Measurements from ENCODE around the gene ERC2.
A peak's percentile ranks its signal among the peaks of the same experiment; 100 is the strongest.

ERC2 gene

DNA sequence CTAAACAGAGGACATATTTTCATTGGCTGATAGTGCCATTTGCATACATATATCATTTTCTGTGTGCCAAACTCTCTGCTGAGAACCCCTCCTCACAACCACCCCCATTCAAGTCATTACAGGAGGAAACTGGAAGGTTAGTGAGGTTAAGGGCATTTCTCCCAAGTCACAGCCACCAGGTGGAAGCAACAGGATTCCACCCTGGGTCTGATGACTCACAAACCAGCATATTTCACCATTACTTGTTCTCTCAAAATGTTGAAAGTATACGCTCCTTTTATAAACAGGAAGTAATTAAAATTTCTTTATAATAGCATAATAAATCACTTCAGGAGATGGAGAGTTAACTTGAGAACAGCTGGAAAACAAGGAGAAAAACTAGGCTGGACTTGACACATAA is 582.5 kb downstream of the ERC2 start:
- DNase-seq (ENCODE audit: low read depth), result peak; percentile 38
- TF ChIP-seq CTCF (conservative IDR thresholded peaks at IDR 0.05; ENCODE audit: control insufficient read depth, insufficient read depth, low read depth, low read length), result peak; percentile 11
- H3K4me3 ChIP-seq (ENCODE audit: control insufficient read depth, low read depth, low read length), result no peak overlapping the region

DNA sequence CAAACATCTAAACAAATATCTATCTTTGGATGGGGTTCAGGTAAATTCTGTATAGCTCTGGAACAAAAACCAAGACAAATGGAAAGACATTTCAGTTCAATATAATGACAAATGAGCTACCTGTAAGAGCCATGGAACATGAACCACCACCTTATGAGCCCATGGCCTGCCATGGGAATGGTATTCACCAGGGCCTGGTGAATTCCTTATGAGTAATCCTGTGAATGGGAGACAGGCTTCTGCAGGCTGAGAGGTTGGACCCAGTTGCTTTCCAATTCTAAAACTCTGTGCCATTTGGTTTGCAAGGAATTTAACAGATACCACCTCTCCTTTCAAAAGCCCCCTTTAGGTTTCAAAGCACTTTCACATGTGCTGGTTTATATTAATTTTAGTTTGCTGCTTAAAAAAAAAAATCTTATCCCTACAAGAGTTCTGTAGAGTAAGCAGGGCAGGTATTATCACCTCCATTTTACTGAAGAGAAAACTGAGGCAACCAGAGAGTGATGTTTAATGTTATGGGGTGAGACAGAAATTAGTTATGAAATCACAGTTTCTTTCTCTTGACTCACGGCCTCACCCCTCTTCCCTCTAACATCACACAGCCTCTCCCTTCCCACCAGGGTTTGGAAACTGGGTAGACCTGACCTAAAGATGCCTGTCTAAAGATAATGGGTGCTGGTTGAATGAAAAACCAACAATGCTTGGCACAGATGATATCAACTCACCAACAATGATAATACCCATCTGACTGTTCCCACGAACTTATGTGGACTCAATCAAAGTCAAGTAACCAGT is 583.6 kb downstream of the ERC2 start:
- no peak for TF ChIP-seq CTCF (conservative IDR thresholded peaks at IDR 0.05; ENCODE audit: control insufficient read depth, insufficient read depth, low read depth, low read length)
- no peak for DNase-seq (ENCODE audit: low read depth)
- no peak overlapping the region for H3K4me3 ChIP-seq (ENCODE audit: control insufficient read depth, low read depth, low read length)

GRCh38 chr3:55884066-55884465 is 584.2 kb downstream of the ERC2 start:
- no peak overlapping the region for H3K4me3 ChIP-seq (ENCODE audit: control insufficient read depth, low read depth, low read length)
- TF ChIP-seq CTCF (conservative IDR thresholded peaks at IDR 0.05; ENCODE audit: control insufficient read depth, insufficient read depth, low read depth, low read length), result no peak
- no peak for DNase-seq (ENCODE audit: low read depth)

DNA sequence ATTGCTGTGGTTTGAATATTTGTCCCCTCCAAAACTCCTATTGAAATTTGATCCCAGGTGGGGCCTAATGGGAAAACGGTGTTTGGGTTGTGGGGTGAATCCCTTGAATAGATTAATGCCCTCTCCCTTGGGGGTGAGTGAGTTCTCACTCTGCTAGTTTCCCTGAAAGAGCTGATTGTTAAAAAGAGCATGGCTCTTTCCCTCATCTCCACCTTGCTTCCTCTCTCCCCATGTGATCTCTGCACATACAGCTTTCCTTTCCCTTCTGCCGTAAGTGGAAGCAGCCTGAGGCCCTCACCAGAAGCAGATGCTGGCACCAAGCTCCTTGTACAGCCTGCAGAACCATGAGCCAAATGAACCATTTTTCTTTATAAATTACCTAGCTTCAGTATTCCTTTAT is 586.3 kb downstream of the ERC2 start:
- no peak for TF ChIP-seq CTCF (conservative IDR thresholded peaks at IDR 0.05; ENCODE audit: control insufficient read depth, insufficient read depth, low read depth, low read length)
- H3K4me3 ChIP-seq (ENCODE audit: control insufficient read depth, low read depth, low read length), result no peak overlapping the region
- no peak for DNase-seq (ENCODE audit: low read depth)

DNA sequence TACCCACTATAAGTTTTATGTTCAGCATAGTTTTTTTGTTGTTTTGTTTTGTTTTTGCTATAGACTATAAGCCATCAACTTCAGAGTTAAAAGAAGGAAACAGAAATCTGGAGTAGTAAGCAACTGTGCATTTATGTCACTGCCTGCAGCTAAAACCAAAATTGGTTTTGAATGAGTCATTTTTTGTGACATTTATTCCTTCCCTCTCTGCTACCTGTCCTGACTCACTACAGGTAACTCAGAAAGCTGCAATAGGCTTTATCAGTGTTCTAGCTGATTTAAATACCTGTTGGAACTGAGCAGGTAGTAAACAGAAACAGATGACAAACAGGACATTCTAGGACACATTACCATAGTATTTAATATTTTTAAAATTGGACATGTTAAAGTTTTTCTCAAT is 587.9 kb downstream of the ERC2 start:
- H3K4me3 ChIP-seq (ENCODE audit: control insufficient read depth, low read depth, low read length), result no peak overlapping the region
- no peak for TF ChIP-seq CTCF (conservative IDR thresholded peaks at IDR 0.05; ENCODE audit: control insufficient read depth, insufficient read depth, low read depth, low read length)
- DNase-seq (ENCODE audit: low read depth), result no peak

DNA sequence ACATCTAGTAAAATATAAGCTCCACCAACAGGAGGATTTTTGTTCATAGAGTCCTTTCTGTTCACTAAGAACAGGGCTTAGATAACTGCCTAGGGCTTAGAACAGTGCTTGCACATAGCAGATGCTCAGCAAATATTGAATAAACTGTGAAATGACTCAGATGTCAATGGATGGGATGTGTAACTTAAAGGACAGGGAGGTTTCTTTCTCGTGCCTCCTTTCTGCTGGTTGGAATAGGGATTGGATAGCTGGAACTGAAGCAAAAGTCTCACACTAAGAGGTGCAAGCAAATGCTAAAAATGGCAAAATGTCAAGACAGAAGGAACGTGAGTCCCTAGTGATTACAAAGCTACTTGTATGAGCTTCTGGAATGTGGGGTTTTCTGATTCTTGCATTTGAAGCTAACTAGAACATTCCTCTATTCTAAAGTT is 588.4 kb downstream of the ERC2 start:
- H3K4me3 ChIP-seq (ENCODE audit: control insufficient read depth, low read depth, low read length), result no peak overlapping the region
- no peak for TF ChIP-seq CTCF (conservative IDR thresholded peaks at IDR 0.05; ENCODE audit: control insufficient read depth, insufficient read depth, low read depth, low read length)
- DNase-seq (ENCODE audit: low read depth), result peak; percentile 3

All from fibroblast of mammary gland (primary cell).